ENCODE results near the gene CRHBP.
"Not testable (repeated sequence)": the region's sequence is repeated elsewhere in the genome, so short reads cannot be mapped to it uniquely, and the experiment has no call there.

CRHBP gene

DNA sequence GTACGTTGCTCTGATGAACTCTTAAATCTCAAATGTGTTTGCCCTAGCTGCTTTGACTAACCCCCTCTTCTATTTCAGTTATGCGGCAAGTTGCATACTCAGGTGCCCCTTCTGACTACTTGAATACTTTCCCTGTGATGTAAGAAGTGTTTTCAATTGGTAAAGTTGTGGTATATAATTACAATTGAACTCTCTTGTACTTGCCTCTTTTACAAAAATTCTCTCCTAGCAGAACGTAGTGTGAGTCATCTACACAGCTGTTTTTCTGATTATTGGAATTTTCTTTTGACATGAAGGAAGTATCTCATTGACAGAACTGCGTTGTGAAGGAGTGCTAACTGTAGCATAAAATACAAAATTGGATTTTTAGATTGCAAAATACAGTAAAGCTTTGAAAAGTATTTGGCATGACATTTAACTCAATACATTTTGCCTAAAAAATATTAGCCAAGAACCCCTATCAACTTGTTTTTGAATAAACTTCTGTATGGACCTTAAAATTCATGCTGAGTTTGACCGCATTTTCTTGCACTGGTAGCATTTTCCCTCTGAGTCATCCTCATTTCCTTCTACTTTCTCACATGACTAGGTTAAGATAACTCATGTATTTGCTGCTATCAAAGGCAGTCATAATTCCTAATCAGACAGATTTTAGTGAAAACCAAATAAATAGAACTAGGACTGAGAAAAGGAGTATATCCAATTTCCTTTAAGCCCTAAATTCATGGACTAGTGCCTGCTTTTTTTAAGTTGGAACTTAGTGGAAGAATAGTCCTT is 6.3 kb downstream of the CRHBP start:
- DNase-seq (ENCODE audit: low read depth in 2 of 2), result no peak

DNA sequence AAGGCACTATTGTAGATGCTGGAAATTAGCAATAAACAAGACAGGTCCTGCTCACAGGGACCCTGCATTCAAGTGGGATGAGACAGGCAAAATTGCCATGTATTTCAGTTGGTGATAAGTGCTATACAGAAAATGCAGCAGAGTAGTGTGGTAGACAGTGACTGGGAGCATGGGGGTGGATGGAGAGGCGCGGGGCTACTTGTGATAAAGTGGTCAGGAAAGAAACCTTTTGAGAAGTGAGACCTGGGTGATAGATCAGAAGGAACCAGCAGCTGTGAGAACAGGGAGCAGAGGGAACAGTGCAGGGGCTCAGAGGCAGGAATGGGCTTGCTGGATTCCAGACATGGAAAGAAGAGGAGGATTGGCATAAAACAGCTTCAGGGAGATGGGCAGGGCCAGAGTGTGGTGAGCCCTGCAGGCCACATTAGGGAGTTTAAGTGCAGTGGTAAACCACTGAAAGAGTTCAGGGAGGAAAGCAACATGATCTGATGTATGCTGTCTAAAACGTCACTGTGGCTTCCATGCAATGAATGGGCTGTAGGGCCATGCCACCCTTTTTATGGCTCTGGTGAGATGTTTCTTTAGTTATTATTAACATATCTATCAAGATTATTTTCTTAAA is 7.3 kb downstream of the CRHBP start:
- no peak for DNase-seq (ENCODE audit: low read depth in 2 of 2)

GRCh38 chr5:76964060-76964459 is 11.2 kb downstream of the CRHBP start:
- DNase-seq (ENCODE audit: low read depth in 2 of 2), result no peak

DNA sequence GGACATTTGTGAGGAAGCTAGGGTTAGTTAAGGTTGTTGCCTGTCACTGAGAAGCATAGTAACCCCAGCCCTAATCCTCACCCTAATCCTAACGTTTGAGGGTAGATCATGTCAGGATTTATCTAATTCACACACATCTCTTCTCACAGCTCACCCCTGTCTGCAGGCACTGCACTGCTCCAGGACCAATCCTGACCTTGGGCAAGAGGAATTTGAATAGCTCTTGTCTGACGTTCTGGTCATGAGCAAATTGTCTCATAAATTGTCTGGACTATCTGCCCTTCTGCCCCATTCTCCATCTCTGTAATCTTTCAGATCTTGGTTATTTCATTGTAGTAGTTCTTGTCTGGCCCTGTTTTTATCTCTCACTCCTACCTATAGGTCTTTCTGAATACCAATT is 18.7 kb downstream of the CRHBP start:
- DNase-seq (ENCODE audit: low read depth in 2 of 2), result no peak

- DNase-seq (ENCODE audit: low read depth in 2 of 2), result no peak
Observed at GRCh38 chr5:76972689-76973088, 19.8 kb downstream of the CRHBP start.

DNA sequence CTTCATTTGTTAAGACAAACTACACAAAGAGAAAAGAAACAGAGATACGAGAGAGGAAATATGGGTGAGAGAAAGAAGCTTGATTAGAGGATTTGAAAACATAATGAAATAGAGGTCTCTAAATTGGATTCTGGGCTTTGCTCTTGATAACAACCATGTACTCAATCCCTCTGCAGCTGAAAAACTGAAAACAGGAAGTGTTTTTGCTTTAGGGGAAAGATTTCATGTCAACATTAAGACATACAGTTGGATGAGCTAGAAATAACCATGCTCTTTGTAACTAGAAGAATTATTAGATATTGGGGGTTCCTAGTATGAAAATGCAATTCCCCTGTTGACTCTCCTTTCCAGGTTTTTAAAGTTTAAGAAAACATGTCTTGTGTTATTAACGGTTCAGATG is 21.9 kb downstream of the CRHBP start:
- DNase-seq (ENCODE audit: low read depth in 2 of 2), result no peak

DNA sequence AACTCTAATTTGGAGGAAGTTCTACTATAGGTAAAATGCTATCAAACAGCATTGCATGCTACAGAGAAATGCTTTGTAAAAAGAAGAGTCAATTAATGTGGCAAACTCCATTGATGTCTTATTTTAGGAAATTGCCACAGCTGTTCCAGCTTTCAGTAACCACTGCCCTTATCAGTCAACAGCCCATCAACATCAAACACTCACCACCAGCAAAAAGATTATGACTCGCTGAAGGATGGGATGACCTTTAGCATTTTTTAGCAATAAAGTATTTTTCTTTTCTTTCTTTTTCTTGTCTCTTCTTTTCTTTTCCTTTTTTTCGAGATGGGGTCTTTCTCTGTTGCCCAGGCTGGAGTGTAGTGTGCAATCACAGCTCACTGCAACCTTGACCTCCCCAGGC is 26.0 kb downstream of the CRHBP start:
- no peak for DNase-seq (ENCODE audit: low read depth in 2 of 2)

GRCh38 chr5:76980518-76981144 is 27.8 kb downstream of the CRHBP start:
- DNase-seq (ENCODE audit: low read depth in 2 of 2), result no peak

GRCh38 chr5:76982450-76982849 is 29.6 kb downstream of the CRHBP start:
- DNase-seq (ENCODE audit: low read depth in 2 of 2), result no peak

DNA sequence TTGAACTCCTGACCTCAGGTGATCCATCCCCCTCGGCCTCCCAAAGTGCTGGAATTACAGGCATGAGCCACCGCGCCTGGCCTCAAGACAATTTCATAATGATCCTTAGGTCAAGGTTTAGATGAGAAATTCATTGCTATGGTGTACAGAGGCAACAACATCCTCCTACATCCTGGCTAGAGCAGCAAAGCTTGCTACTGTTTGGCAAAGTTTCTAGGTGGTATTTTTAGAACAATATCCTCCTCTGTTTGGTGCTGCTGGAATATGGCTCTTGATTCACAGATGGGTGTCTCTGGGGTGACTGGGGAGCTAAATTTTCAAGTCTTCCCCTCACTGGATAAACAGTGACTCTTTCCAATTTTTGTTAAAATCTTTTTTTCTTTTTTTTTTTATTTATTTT is 30.6 kb downstream of the CRHBP start:
- DNase-seq (ENCODE audit: low read depth in 2 of 2), result no peak

- no peak for DNase-seq (ENCODE audit: low read depth in 2 of 2)
Observed at GRCh38 chr5:76986825-76987526, 34.1 kb downstream of the CRHBP start.

DNA sequence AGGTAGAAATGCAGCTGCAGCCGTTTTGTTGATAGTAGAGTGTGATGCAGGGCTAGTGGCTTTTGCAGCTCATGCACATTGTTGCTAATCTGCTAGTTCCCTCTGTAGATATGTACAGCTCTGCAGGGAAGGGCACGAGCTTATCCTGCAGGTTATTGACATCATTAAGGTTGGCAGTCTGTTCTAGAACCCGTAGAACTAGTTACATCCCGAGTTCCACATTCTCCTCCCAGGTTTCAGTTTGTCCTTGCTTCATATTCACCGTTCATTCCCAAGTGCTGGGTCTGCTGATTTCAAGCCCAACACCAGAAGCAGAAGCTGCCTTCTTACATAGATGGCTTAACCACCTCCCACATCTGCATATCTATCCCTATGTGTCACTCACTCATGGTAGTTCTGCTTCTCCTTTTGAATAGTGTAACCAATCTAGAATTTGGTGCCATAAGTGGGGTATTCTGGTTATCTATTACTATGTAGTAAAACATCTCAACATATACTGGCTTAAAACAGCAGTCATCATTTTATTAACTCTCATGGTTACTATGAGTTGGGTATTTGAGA is 38.1 kb downstream of the CRHBP start:
- no peak for DNase-seq (ENCODE audit: low read depth in 2 of 2)

DNA sequence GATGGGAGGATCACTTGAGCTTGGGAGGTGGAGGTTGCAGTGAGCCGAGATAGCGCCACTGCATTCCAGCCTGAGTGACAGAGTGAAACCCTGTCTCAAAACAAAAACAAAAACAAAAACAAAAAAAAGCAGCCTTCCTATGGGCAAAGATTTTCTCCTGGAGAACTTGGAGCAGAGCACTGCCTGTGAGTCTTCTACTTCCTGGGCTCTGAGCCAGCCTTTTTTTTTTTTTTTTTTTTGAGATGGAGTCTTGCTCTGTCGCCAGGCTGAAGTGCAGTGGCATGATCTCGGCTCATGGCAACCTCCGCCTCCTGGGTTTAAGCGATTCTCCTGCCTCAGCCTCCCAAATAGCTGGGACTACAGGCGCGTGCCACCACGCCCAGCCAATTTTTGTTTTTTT is 40.6 kb downstream of the CRHBP start:
- not testable (repeated sequence) for DNase-seq (ENCODE audit: low read depth in 2 of 2)

- DNase-seq (ENCODE audit: low read depth in 2 of 2), result no peak
Observed at GRCh38 chr5:76994337-76994736, 41.5 kb downstream of the CRHBP start.

GRCh38 chr5:76998251-76998650 is 45.4 kb downstream of the CRHBP start:
- not testable (repeated sequence) for DNase-seq (ENCODE audit: low read depth in 2 of 2)

GRCh38 chr5:76999451-76999850 is 46.6 kb downstream of the CRHBP start:
- DNase-seq (ENCODE audit: low read depth in 2 of 2), result no peak

- no peak for DNase-seq (ENCODE audit: low read depth in 2 of 2)
Observed at GRCh38 chr5:77003246-77003645, 50.4 kb downstream of the CRHBP start.

GRCh38 chr5:77006124-77006523 is 53.3 kb downstream of the CRHBP start:
- no peak for DNase-seq (ENCODE audit: low read depth in 2 of 2)

- DNase-seq (ENCODE audit: low read depth in 2 of 2), result no peak
Observed at GRCh38 chr5:77008413-77008812, 55.6 kb downstream of the CRHBP start.

GRCh38 chr5:77010243-77010642 is 57.4 kb downstream of the CRHBP start:
- DNase-seq (ENCODE audit: low read depth in 2 of 2), result no peak

DNA sequence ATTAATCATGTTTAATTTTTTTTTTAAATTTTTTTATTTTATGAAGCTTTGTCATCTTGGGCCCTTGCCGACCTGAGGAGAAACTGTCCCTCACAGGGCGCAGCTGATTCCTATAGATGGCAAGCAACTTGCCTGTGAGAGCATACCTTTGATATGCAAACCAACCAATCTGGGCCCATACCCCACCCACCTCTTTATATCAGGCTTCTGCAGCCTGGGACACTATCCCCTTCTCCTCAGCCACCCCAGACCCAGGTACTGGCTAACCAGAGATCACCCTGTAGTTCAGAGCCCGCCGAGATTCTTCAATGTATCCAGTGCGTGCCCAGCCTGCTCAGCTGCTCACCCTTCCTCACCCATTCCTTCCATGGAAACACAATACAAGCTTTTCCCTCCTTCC is 58.7 kb downstream of the CRHBP start:
- DNase-seq (ENCODE audit: low read depth in 2 of 2), result no peak

- no peak for DNase-seq (ENCODE audit: low read depth in 2 of 2)
Observed at GRCh38 chr5:77012601-77013000, 59.8 kb downstream of the CRHBP start.

Measured in activated CD4-positive, alpha-beta T cell treated with anti-CD3 and anti-CD28 coated beads for 24 hours (primary cell).